ENCODE results near the gene OGFR. TPM values are rescaled to one million over a fixed set of nuclear protein-coding genes. Genes with fewer than 3 reads are reported as not detected.

The OGFR gene
- total RNA-seq, 6 experiments from 2014 or later: 40.7 to 48.1 (median 47.0) TPM

DNA sequence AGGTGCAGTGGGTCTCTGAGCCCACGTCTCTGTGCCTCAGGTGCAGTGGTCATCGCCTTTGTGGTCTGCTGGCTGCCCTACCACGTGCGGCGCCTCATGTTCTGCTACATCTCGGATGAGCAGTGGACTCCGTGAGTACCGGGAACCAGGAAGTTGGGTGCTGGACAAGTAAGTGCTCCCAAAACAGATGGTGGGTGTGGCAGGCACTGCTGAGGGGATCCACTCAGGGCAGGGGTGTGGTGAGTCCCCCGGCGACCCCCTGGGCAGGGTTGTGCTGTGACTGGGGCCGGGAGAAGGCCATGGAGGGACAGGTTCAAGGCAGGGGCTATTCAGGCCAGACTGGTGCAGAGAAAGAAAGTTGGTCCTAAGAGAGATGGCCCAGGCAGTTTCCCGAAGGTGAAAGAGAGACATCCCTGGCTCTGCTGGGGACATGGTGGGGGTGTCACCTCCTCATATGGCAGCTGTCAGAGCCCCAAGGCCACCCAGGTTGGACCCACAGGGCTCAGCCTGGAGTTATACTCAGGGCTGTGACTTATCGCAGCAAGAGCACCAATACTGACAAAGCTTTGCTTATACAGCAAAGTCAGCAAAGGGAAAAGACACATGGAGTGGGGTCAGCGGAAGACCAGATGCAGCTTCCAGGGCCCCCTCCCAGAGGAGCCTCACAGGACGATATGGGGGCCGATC lies 46.3 kb upstream of the OGFR start:
- Histone ChIP-seq H3K4me1 (no peaks in the 10 kb centered on the region), H3K4me3 (no peak overlapping the region), H3K36me3 (no peaks in the 10 kb centered on the region), H3K27ac (no peak overlapping the region), H3K9me3 (no peaks in the 10 kb centered on the region), H3K27me3 (no peaks in the 10 kb centered on the region)
- peak in 1 of 3 donors; percentile 26 for DNase-seq
- 73% methylated on average over 7 of the region's 16 CpGs for WGBS (ENCODE audit: insufficient coverage, low coverage, low lambda C conversion rate, missing lambda C conversion rate)
- intact Hi-C loops (cut with DNase I): no loop called here
- TF ChIP-seq, protein P1, sequence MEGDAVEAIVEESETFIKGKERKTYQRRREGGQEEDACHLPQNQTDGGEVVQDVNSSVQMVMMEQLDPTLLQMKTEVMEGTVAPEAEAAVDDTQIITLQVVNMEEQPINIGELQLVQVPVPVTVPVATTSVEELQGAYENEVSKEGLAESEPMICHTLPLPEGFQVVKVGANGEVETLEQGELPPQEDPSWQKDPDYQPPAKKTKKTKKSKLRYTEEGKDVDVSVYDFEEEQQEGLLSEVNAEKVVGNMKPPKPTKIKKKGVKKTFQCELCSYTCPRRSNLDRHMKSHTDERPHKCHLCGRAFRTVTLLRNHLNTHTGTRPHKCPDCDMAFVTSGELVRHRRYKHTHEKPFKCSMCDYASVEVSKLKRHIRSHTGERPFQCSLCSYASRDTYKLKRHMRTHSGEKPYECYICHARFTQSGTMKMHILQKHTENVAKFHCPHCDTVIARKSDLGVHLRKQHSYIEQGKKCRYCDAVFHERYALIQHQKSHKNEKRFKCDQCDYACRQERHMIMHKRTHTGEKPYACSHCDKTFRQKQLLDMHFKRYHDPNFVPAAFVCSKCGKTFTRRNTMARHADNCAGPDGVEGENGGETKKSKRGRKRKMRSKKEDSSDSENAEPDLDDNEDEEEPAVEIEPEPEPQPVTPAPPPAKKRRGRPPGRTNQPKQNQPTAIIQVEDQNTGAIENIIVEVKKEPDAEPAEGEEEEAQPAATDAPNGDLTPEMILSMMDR (IDR thresholded peaks at IDR 0.05): no peak
- TF ChIP-seq POLR2A (IDR thresholded peaks at IDR 0.05): no peak
- no peak for ATAC-seq

DNA sequence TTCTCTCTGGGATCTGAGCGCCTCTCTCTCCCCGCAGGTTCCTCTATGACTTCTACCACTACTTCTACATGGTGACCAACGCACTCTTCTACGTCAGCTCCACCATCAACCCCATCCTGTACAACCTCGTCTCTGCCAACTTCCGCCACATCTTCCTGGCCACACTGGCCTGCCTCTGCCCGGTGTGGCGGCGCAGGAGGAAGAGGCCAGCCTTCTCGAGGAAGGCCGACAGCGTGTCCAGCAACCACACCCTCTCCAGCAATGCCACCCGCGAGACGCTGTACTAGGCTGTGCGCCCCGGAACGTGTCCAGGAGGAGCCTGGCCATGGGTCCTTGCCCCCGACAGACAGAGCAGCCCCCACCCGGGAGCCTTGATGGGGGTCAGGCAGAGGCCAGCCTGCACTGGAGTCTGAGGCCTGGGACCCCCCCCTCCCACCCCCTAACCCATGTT lies 44.6 kb upstream of the OGFR start:
- H3K4me1 ChIP-seq: no peaks in the 10 kb centered on the region
- DNase-seq: peak in 1 of 3 donors; percentile 50
- TF ChIP-seq, protein P1 (IDR thresholded peaks at IDR 0.05): no peak
- no peak for TF ChIP-seq POLR2A (IDR thresholded peaks at IDR 0.05)
- no peaks in the 10 kb centered on the region for H3K9me3 ChIP-seq
- no peak overlapping the region for H3K27ac ChIP-seq
- 82% methylated on average over 3 of the region's 20 CpGs for WGBS (ENCODE audit: insufficient coverage, low coverage, low lambda C conversion rate, missing lambda C conversion rate)
- H3K36me3 ChIP-seq: no peaks in the 10 kb centered on the region
- H3K27me3 ChIP-seq: no peaks in the 10 kb centered on the region
- H3K4me3 ChIP-seq: no peak overlapping the region
- no peak for ATAC-seq
- intact Hi-C loops (cut with DNase I): no loop called here

DNA sequence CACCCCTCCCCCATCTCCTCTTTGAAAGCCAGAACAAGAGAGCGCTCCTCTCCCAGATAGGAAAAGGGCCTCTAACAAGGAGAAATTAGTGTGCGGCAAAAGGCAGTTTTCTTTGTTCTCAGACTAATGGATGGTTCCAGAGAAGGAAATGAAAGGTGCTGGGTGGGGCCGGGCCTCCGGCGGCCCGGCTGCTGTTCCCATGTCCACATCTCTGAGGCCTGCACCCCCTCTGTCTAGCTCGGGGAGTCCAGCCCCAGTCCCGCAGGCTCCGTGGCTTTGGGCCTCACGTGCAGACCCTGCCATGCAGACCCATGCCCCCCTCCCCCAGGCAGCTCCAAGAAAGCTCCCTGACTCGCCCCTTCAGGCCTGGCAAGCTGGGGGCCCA lies 44.2 kb upstream of the OGFR start:
- intact Hi-C loops (cut with DNase I): no loop called here
- TF ChIP-seq, protein P1 (IDR thresholded peaks at IDR 0.05): no peak
- no peak for TF ChIP-seq POLR2A (IDR thresholded peaks at IDR 0.05)
- 71% methylated on average over 1 of the region's 11 CpGs for WGBS (ENCODE audit: insufficient coverage, low coverage, low lambda C conversion rate, missing lambda C conversion rate)
- H3K36me3 ChIP-seq: no peaks in the 10 kb centered on the region
- H3K4me3 ChIP-seq: no peak overlapping the region
- no peaks in the 10 kb centered on the region for H3K9me3 ChIP-seq
- H3K4me1 ChIP-seq: no peaks in the 10 kb centered on the region
- H3K27me3 ChIP-seq: no peaks in the 10 kb centered on the region
- H3K27ac ChIP-seq: no peak overlapping the region
- ATAC-seq (no peak), DNase-seq (no peak)

DNA sequence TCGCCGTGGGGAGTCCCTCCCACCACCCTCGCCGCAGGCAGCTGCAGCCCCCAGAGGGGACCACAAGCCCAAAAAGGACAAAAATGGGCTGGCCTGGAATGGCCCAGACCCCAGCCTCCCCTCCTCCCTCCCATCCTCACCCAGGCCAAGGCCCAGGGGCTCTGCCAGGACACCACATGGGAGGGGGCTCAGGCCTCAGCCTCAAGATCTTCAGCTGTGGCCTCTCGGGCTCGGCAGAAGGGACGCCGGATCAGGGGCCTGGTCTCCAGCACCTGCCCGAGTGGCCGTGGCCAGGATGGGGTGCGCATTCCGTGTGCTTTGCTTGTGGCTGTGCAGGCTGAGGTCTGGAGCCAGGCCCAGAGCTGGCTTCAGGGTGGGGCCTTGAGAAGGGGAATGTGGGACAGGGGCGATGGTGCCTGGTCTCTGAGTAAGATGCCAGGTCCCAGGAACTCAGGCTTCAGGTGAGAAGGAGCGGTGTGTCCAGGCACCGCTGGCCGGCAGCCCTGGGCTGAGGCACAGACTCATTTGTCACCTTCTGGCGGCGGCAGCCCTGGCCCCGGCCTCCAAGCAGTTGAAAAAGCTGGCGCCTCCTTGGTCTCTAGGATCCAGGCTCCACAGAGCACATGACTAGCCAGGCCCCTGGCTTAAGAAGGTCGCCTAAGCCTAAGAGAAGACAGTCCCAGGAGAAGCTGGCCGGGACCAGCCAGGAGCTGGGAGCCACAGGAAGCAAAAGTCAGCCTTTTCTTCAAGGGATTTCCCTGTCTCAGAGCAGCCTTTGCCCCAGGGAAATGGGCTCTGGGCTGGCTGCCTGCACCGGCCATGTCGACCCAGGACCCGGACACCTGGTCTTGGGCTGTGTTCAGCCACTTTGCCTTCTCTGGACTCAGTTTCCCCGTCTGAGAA lies 43.5 kb upstream of the OGFR start:
- Histone ChIP-seq H3K27ac (no peak overlapping the region), H3K36me3 (no peaks in the 10 kb centered on the region), H3K9me3 (no peaks in the 10 kb centered on the region), H3K4me3 (no peak overlapping the region), H3K27me3 (no peaks in the 10 kb centered on the region), H3K4me1 (no peaks in the 10 kb centered on the region)
- intact Hi-C loops (cut with DNase I): no loop called here
- peak in 1 of 3 donors; percentile 52 for DNase-seq
- no peak for ATAC-seq
- WGBS (ENCODE audit: insufficient coverage, low coverage, low lambda C conversion rate, missing lambda C conversion rate): 79% methylated on average over 7 of the region's 26 CpGs
- TF ChIP-seq, protein P1 (IDR thresholded peaks at IDR 0.05): no peak
- TF ChIP-seq POLR2A (IDR thresholded peaks at IDR 0.05): no peak
